HG03457 (cell line): ENCODE data around the gene CHCHD6.

Experiments
- ATAC-seq: cut with Tn5 transposase; IDR thresholded peaks from one replicate; pipeline ENCODE4 v1.9.1; 2021; ENCODE audit warnings: moderate number of reproducible peaks; ENCODE audit not compliant: unreplicated experiment

The CHCHD6 gene

GRCh38 chr3:126935756-126936509 lies 231.9 kb downstream of the CHCHD6 start:
- ATAC-seq = no peak

- no peak for ATAC-seq
Observed at GRCh38 chr3:126936853-126937425, 232.9 kb downstream of the CHCHD6 start.

GRCh38 chr3:126937533-126937932 lies 233.5 kb downstream of the CHCHD6 start:
- ATAC-seq = no peak

GRCh38 chr3:126937973-126938372 lies 233.9 kb downstream of the CHCHD6 start:
- ATAC-seq = no peak

- ATAC-seq = no peak
Observed at GRCh38 chr3:126938520-126939337, 234.7 kb downstream of the CHCHD6 start.

- no peak for ATAC-seq
Observed at GRCh38 chr3:126939338-126939718, 235.3 kb downstream of the CHCHD6 start.

GRCh38 chr3:126939733-126940132 lies 235.7 kb downstream of the CHCHD6 start:
- ATAC-seq = no peak

GRCh38 chr3:126941721-126942270 lies 237.8 kb downstream of the CHCHD6 start:
- no peak for ATAC-seq

GRCh38 chr3:126944089-126944965 lies 240.3 kb downstream of the CHCHD6 start:
- no peak for ATAC-seq

- ATAC-seq = no peak
Observed at GRCh38 chr3:126945171-126945721, 241.2 kb downstream of the CHCHD6 start.

GRCh38 chr3:126945891-126946290 lies 241.9 kb downstream of the CHCHD6 start:
- no peak for ATAC-seq

- ATAC-seq = no peak
Observed at GRCh38 chr3:126946405-126946804, 242.4 kb downstream of the CHCHD6 start.

GRCh38 chr3:126947429-126947828 lies 243.4 kb downstream of the CHCHD6 start:
- no peak for ATAC-seq

- no peak for ATAC-seq
Observed at GRCh38 chr3:126948980-126949535, 245.0 kb downstream of the CHCHD6 start.

- no peak for ATAC-seq
Observed at GRCh38 chr3:126951561-126951960, 247.5 kb downstream of the CHCHD6 start.

GRCh38 chr3:126952261-126952982 lies 248.4 kb downstream of the CHCHD6 start:
- ATAC-seq = no peak

GRCh38 chr3:126952983-126953660 lies 249.1 kb downstream of the CHCHD6 start:
- no peak for ATAC-seq

- no peak for ATAC-seq
Observed at GRCh38 chr3:126954141-126954842, 250.3 kb downstream of the CHCHD6 start.
